GM23338 (cell line): ENCODE measurements around the gene GRM2.

Experiments
- CREB1 ChIP-seq: fragments of 250-450 bp; sonication (Bioruptor Pico); IDR thresholded peaks from 2 replicates; pipeline ENCODE4 v1.5.0; 2020; ENCODE audit warnings: low read depth, mild to moderate bottlenecking, moderate library complexity
- EZH2 ChIP-seq: fragments of 200-600 bp; sonication (generic); IDR thresholded peaks from one replicate; pipeline ENCODE4 v1.8.0; 2017; ENCODE audit warnings: antibody characterized with exemption, mild to moderate bottlenecking, low read depth; ENCODE audit not compliant: unreplicated experiment
- EZH2phosphoT487 ChIP-seq: fragments of 200-600 bp; sonication (generic); IDR thresholded peaks from one replicate; pipeline ENCODE4 v1.8.1; 2018; ENCODE audit warnings: antibody characterized with exemption; ENCODE audit not compliant: unreplicated experiment
- JUNB ChIP-seq: IDR thresholded peaks from one replicate; pipeline ENCODE4 v1.6.1; 2016; ENCODE audit warnings: antibody characterized with exemption; ENCODE audit not compliant: unreplicated experiment
- POLR2AphosphoS5 ChIP-seq: IDR thresholded peaks from 2 replicates; pipeline ENCODE4 v1.6.1; 2016; ENCODE audit warnings: antibody characterized with exemption, low read depth
- REST ChIP-seq: IDR thresholded peaks from one replicate; pipeline ENCODE4 v1.6.1; 2018; ENCODE audit warnings: antibody characterized with exemption; ENCODE audit not compliant: unreplicated experiment
- ZNF114 ChIP-seq: fragments of 250-450 bp; sonication (Bioruptor Pico); IDR thresholded peaks from 2 replicates; pipeline ENCODE4 v1.5.0; 2020; ENCODE audit warnings: mild to moderate bottlenecking, moderate library complexity
- ZNF331 ChIP-seq: fragments of 250-450 bp; sonication (Bioruptor Pico); IDR thresholded peaks from 2 replicates; pipeline ENCODE4 v1.5.0; 2020; ENCODE audit warnings: low read depth, mild to moderate bottlenecking, moderate library complexity
- ZNF462 ChIP-seq: fragments of 250-450 bp; sonication (Bioruptor Pico); IDR thresholded peaks from 2 replicates; pipeline ENCODE4 v1.5.0; 2020; ENCODE audit warnings: mild to moderate bottlenecking, moderate library complexity
- TF ChIP-seq, protein P1 (sequence below), 2 experiments: fragments of 200-600 bp in 1 of 2; sonication (generic) in 1 of 2; conservative IDR thresholded peaks; 2 replicates each; pipeline versions ENCODE4 v1.5.1 to v1.6.1; 2016 to 2017; ENCODE audit warnings: antibody characterized with exemption in 2 of 2, low read depth in 2 of 2, mild to moderate bottlenecking in 2 of 2, moderate library complexity in 1 of 2

DNA sequence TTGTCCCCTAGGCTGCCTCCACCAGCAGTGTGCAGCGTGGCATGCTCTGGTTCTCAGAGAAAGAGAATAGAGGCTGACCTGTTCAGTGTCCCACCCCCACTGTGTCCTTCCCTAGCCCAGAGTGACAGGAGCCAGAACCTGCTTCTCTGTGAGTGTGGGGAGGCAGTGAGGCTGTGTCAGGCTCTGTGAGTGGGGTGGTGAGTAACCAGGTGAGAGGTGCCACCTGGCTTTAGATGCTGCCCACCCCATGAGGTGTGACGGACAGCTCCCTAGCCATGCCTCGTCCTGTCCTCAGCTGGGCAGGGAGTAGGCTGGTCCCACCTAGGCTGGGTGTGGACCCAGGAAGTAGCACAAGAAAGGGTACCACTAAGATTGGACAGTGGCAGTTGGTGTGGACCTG, 29.5 kb upstream of the GRM2 start:
- TF ChIP-seq, protein P1, sequence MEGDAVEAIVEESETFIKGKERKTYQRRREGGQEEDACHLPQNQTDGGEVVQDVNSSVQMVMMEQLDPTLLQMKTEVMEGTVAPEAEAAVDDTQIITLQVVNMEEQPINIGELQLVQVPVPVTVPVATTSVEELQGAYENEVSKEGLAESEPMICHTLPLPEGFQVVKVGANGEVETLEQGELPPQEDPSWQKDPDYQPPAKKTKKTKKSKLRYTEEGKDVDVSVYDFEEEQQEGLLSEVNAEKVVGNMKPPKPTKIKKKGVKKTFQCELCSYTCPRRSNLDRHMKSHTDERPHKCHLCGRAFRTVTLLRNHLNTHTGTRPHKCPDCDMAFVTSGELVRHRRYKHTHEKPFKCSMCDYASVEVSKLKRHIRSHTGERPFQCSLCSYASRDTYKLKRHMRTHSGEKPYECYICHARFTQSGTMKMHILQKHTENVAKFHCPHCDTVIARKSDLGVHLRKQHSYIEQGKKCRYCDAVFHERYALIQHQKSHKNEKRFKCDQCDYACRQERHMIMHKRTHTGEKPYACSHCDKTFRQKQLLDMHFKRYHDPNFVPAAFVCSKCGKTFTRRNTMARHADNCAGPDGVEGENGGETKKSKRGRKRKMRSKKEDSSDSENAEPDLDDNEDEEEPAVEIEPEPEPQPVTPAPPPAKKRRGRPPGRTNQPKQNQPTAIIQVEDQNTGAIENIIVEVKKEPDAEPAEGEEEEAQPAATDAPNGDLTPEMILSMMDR (conservative IDR thresholded peaks at IDR 0.05; ENCODE audit: low read depth in 2 of 2) = no peak
- no peak for TF ChIP-seq EZH2phosphoT487
- TF ChIP-seq REST = no peak
- no peak for TF ChIP-seq CREB1 (CRISPR knock-in tag)
- TF ChIP-seq EZH2 = no peak
- TF ChIP-seq POLR2AphosphoS5 = no peak
- no peak for TF ChIP-seq ZNF462 (CRISPR knock-in tag)
- TF ChIP-seq ZNF114 (CRISPR knock-in tag) = no peak
- TF ChIP-seq JUNB = no peak
- no peak for TF ChIP-seq ZNF331
